ENCODE measurements around the gene B4GALT2. TPM values are rescaled to one million over a fixed set of nuclear protein-coding genes. Genes with fewer than 3 reads are reported as not detected.

B4GALT2 gene
- total and polyA plus RNA-seq, 2 of the 8 experiments (the other 6 are each of a cell fraction or from before 2014, with no cell fraction given): 56.5 to 121 TPM

DNA sequence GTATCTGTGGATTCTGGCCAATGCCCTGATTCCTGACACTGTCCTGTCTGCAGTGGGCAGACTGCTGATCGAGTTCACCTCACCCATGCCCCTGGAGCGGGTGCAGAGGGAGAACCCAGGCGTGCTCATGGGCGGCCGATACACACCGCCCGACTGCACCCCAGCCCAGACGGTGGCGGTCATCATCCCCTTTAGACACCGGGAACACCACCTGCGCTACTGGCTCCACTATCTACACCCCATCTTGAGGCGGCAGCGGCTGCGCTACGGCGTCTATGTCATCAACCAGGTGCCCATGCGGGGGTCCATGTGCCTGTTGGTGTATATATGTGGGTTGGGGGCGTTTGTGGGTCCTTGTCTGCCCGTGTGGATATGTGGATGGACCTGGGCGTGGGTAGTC lies 2.6 kb downstream of the B4GALT2 start:
- TF ChIP-seq EGR1 (IDR thresholded peaks at IDR 0.05; ENCODE audit: borderline replicate concordance, low read depth, low read length) (no peak), RBBP5 (IDR thresholded peaks at IDR 0.05; ENCODE audit: borderline replicate concordance, low read depth, low read length) (no peak), JUND (IDR thresholded peaks at IDR 0.05; ENCODE audit: low read length) (no peak), POU5F1 (IDR thresholded peaks at IDR 0.05; ENCODE audit: low read depth, low read length) (no peak), GTF2F1 (IDR thresholded peaks at IDR 0.05; ENCODE audit: borderline replicate concordance, low read depth, low read length) (no peak), BACH1 (IDR thresholded peaks at IDR 0.05; ENCODE audit: low read length) (no peak), HDAC2 (IDR thresholded peaks at IDR 0.05; ENCODE audit: borderline replicate concordance in 1 of 2, low read depth in 2 of 2, low read length in 2 of 2) (no peak), KDM1A (IDR thresholded peaks at IDR 0.05; ENCODE audit: borderline replicate concordance, low read length) (no peak), YY1 (IDR thresholded peaks at IDR 0.05; ENCODE audit: low read depth, low read length) (no peak)
- H3K18ac ChIP-seq (ENCODE audit: extremely low read depth, low read length): no peak overlapping the region; the same call in 1 of the 2 replicates
- no peak overlapping the region for H3K4ac ChIP-seq (replicated peaks; ENCODE audit: insufficient read length, low read depth, low read length)
- no peak overlapping the region; the same call in 1 of the 2 replicates for H4K8ac ChIP-seq (ENCODE audit: extremely low read depth, insufficient read depth, low read length)
- ChIA-PET CTCF (ENCODE audit: partially characterized antibody) (no interaction called here), POLR2A (ENCODE audit: partially characterized antibody) (interaction anchor here (0.5 to 1.5 kb wide), 2 partner anchors 10 to 81 kb away, joined by 3 read pairs; partner anchors contain the start of gene CCDC24)
- no peak overlapping the region for H3K14ac ChIP-seq (ENCODE audit: insufficient read length)
- FAIRE-seq (no peak), DNase-seq (ENCODE audit: low read depth in 1 of 2, low spot score in 2 of 2) (no peak)
- WGBS, 2 experiments (ENCODE audit: extremely low coverage in 1 of 2, insufficient coverage in 1 of 2, insufficient read length in 1 of 2, insufficient replicate concordance in 2 of 2, low coverage in 1 of 2, low lambda C conversion rate in 2 of 2, missing lambda C conversion rate in 1 of 2): 93% methylated on average over 20 of the region's 20 CpGs; no CpG with 5 or more reads in 1 of the 2 experiments
- peaks cover 4 to 13% (median 11%) of the 10 kb centered on the region in 4 experiments for H3K4me1 ChIP-seq (replicated peaks in 1 of 4; ENCODE audit: control insufficient read depth in 3 of 4, insufficient read depth in 4 of 4, low read length in 3 of 4)
- H4K5ac ChIP-seq (ENCODE audit: insufficient read length, low read depth, low read length): no peak overlapping the region
- no peak overlapping the region for H2AFZ ChIP-seq (ENCODE audit: low read length)
- H3K23ac ChIP-seq (ENCODE audit: insufficient read length): no peak overlapping the region
- peaks cover 2 to 31% (median 14%) of the 10 kb centered on the region in 4 experiments; a peak in 5 of 8 replicates for H3K36me3 ChIP-seq (ENCODE audit: control insufficient read depth in 2 of 4, insufficient read depth in 4 of 4, low read length in 3 of 4)
- H3K4me3 ChIP-seq (ENCODE audit: extremely low read depth in 1 of 4, insufficient read depth in 2 of 4, low read depth in 3 of 4, low read length in 4 of 4): no peak overlapping the region
- peaks cover 16% of the 10 kb centered on the region for H3K23me2 ChIP-seq (ENCODE audit: low read depth, low read length)
- no peak overlapping the region for H2BK5ac ChIP-seq (ENCODE audit: low read depth, low read length)
- peaks cover 0 to 11% of the 10 kb centered on the region in 2 experiments; a peak in 2 of 4 replicates for H3K79me2 ChIP-seq (ENCODE audit: control insufficient read depth in 1 of 2, insufficient read depth in 2 of 2, low read length in 2 of 2)
- H3K9me3 ChIP-seq (ENCODE audit: insufficient read depth in 2 of 2, low read depth in 1 of 2, low read length in 1 of 2): no peaks in the 10 kb centered on the region
- no peak overlapping the region for H3K9ac ChIP-seq (replicated peaks in 1 of 4; ENCODE audit: extremely low read depth in 1 of 4, low read depth in 3 of 4, low read length in 3 of 4)
- H3K79me1 ChIP-seq (ENCODE audit: low read depth, low read length): peaks cover 20% of the 10 kb centered on the region
- H4K91ac ChIP-seq (replicated peaks; ENCODE audit: insufficient read length, low read length): no peak overlapping the region
- no peak overlapping the region for H3K4me2 ChIP-seq (ENCODE audit: insufficient read depth in 1 of 2, low read depth in 2 of 2, low read length in 2 of 2)
- H2BK20ac ChIP-seq (ENCODE audit: low read length): no peak overlapping the region
- H2BK12ac ChIP-seq (ENCODE audit: low read depth, low read length): no peak overlapping the region
- no peak overlapping the region for H2BK15ac ChIP-seq (ENCODE audit: low read length)
- no peak overlapping the region for H2BK120ac ChIP-seq (replicated peaks; ENCODE audit: low read depth, low read length)
- peaks cover 0 to 30% of the 10 kb centered on the region in 2 experiments for H4K20me1 ChIP-seq (replicated peaks in 1 of 2; ENCODE audit: control insufficient read depth in 1 of 2, insufficient read depth in 2 of 2, low read length in 2 of 2)
- H2AK5ac ChIP-seq (ENCODE audit: low read depth, low read length): no peak overlapping the region
- H3K56ac ChIP-seq (replicated peaks; ENCODE audit: insufficient read length, low read depth, low read length): no peak overlapping the region
- H3K27me3 ChIP-seq (replicated peaks in 1 of 4; ENCODE audit: control insufficient read depth in 3 of 4, extremely low read depth in 1 of 4, insufficient read depth in 3 of 4, low read length in 3 of 4): no peaks in the 10 kb centered on the region
- no peak overlapping the region for H3K27ac ChIP-seq (ENCODE audit: low read depth, low read length)

Measured in H1 (cell line).